GM12878 (cell line): Measurements from ENCODE around the gene DYNC1I1. TPM values are rescaled to one million over a fixed set of nuclear protein-coding genes. Genes with fewer than 3 reads are reported as not detected.

Experiments used
- ATAC-seq: fragments of 200-7000 bp; cut with Tn5 transposase; 3 replicates; pipeline ENCODE4 v1.9.1; 2020; ENCODE audit warnings: mild to moderate bottlenecking, moderate library complexity
- BruUV-seq: library from RNA; stranded (reverse); fragments of 400-500 nt; replicated peaks from 2 replicates; lab custom pipeline; 2021; lab: Mats Ljungman, UMichigan
- CTCF ChIA-PET: fragments of 300-600 bp; sonication (Branson Sonifier 250); formaldehyde crosslinking; extraction: SDS; loops from one replicate; lab custom pipeline; 2021; ENCODE audit warnings: inconsistent platforms; lab: Yijun Ruan, JAX
- POLR2A ChIA-PET: fragments of 350-600 bp; formaldehyde crosslinking; extraction: SDS; loops from one replicate; lab custom pipeline; 2021; ENCODE audit warnings: inconsistent platforms; lab: Charles Lee
- RAD21 ChIA-PET: fragments of 300-600 bp; sonication (Branson Sonifier 250); formaldehyde crosslinking; loops from one replicate; lab custom pipeline; 2023; ENCODE audit warnings: antibody characterized with exemption; ENCODE audit not compliant: unreplicated experiment; lab: Charles Lee
- SMC1A ChIA-PET: fragments of 300-600 bp; sonication (Branson Sonifier 250); formaldehyde crosslinking; loops from one replicate; lab custom pipeline; 2023; ENCODE audit not compliant: unreplicated experiment, uncharacterized antibody; lab: Charles Lee
- DNase-seq: peaks from one replicate; pipeline ENCODE4 v3.0.0-alpha.2; 2011; ENCODE audit warnings: low read depth, low spot score
- FAIRE-seq: peaks from 3 replicates; lab custom pipeline; 2011; peaks lifted over from hg19 to GRCh38; lab: Jason Lieb, UNC
- H2AFZ ChIP-seq: 2 replicates; pipeline ENCODE4 v1.6.0; 2011; ENCODE audit warnings: low read depth, low read length, control low read depth; ENCODE audit not compliant: control insufficient read depth
- H3K27ac ChIP-seq: 2 replicates; pipeline ENCODE4 v1.5.1; 2011; ENCODE audit warnings: control low read depth; ENCODE audit not compliant: control insufficient read depth, insufficient read depth
- H3K27me3 ChIP-seq, 2 experiments: replicated peaks in 1 of 2; 2 replicates each; pipeline versions ENCODE4 v1.6.0 to v1.6.1; 2011; ENCODE audit warnings: low read length in 1 of 2; ENCODE audit not compliant: control insufficient read depth in 2 of 2, insufficient read depth in 2 of 2
- H3K36me3 ChIP-seq, 2 experiments: 2 replicates each; pipeline ENCODE4 v1.5.1; 2011; ENCODE audit warnings: low read length in 1 of 2; ENCODE audit not compliant: control insufficient read depth in 2 of 2, insufficient read depth in 2 of 2
- H3K4me1 ChIP-seq: 2 replicates; pipeline ENCODE4 v1.6.1; 2011; ENCODE audit warnings: mild to moderate bottlenecking, low read length, moderate library complexity, mixed read lengths; ENCODE audit not compliant: control insufficient read depth, insufficient read depth
- H3K4me2 ChIP-seq: 2 replicates; pipeline ENCODE4 v1.6.0; 2011; ENCODE audit warnings: control low read depth; ENCODE audit not compliant: control insufficient read depth, insufficient read depth
- H3K4me3 ChIP-seq: fragments of 200-600 bp; sonication (generic); 2 replicates; pipeline ENCODE4 v1.5.1; 2016
- H3K79me2 ChIP-seq: 2 replicates; pipeline ENCODE4 v1.6.0; 2011; ENCODE audit warnings: low read length; ENCODE audit not compliant: control insufficient read depth, insufficient read depth
- H3K9ac ChIP-seq: 2 replicates; pipeline ENCODE4 v1.8.0; 2011; ENCODE audit warnings: low read length, control low read depth, mixed read lengths; ENCODE audit not compliant: control insufficient read depth, insufficient read depth
- H3K9me3 ChIP-seq: replicated peaks from 3 replicates; pipeline ENCODE4 v1.5.1; 2011; ENCODE audit warnings: mild to moderate bottlenecking, low read length; ENCODE audit not compliant: control insufficient read depth, insufficient read depth
- H4K20me1 ChIP-seq: 2 replicates; pipeline ENCODE4 v1.6.0; 2011; ENCODE audit not compliant: control insufficient read depth, insufficient read depth
- BHLHE40 ChIP-seq, 2 experiments: fragments of 450-650 bp in 1 of 2; IDR thresholded peaks; 2 replicates each; pipeline ENCODE4 v1.6.1; 2011 to 2017; ENCODE audit warnings: low read depth in 2 of 2, borderline replicate concordance in 1 of 2, improper control_type of control experiment in 1 of 2, low read length in 1 of 2, mild to moderate bottlenecking in 1 of 2
- CHD2 ChIP-seq: IDR thresholded peaks from 2 replicates; pipeline ENCODE4 v1.6.1; 2011; ENCODE audit warnings: low read depth, low read length, improper control_type of control experiment, borderline replicate concordance
- GABPA ChIP-seq: IDR thresholded peaks from 2 replicates; pipeline ENCODE4 v1.6.1; 2014; ENCODE audit warnings: antibody characterized with exemption, low read depth, mild to moderate bottlenecking, inconsistent platforms
- HCFC1 ChIP-seq: fragments of 150-350 bp; IDR thresholded peaks from 2 replicates; pipeline ENCODE4 v1.6.1; 2014; ENCODE audit warnings: low read length
- HDGF ChIP-seq: fragments of 450-650 bp; IDR thresholded peaks from 2 replicates; pipeline ENCODE4 v1.6.1; 2016; ENCODE audit warnings: antibody characterized with exemption
- IRF3 ChIP-seq: fragments of 450-650 bp; IDR thresholded peaks from 2 replicates; pipeline ENCODE4 v1.6.1; 2014; ENCODE audit warnings: mild to moderate bottlenecking
- POU2F2 ChIP-seq: IDR thresholded peaks from 3 replicates; pipeline ENCODE4 v1.6.1; 2011; ENCODE audit warnings: low read depth, mild to moderate bottlenecking, low read length, borderline replicate concordance
- SMAD1 ChIP-seq: fragments of 450-650 bp; IDR thresholded peaks from 2 replicates; pipeline ENCODE4 v1.6.1; 2018; ENCODE audit warnings: mild to moderate bottlenecking, low read depth; ENCODE audit not compliant: partially characterized antibody
- SP1 ChIP-seq: IDR thresholded peaks from one replicate; pipeline ENCODE4 v1.6.1; 2011; ENCODE audit warnings: low read depth, low read length
- TCF7 ChIP-seq: IDR thresholded peaks from 2 replicates; pipeline ENCODE4 v1.6.1; 2014; ENCODE audit warnings: antibody characterized with exemption, borderline replicate concordance
- ZBTB11 ChIP-seq: fragments of 450-650 bp; formaldehyde crosslinking; IDR thresholded peaks from 2 replicates; pipeline ENCODE4 v1.5.0; 2022; ENCODE audit warnings: mild to moderate bottlenecking, missing genetic modification characterization
- ZZZ3 ChIP-seq: IDR thresholded peaks from 2 replicates; pipeline ENCODE4 v1.6.1; 2011; ENCODE audit warnings: low read depth; ENCODE audit not compliant: control insufficient read depth, insufficient read length
- in situ Hi-C: fragments of 300-500 bp; cut with MboI; formaldehyde crosslinking; loops from 9 replicates; pipeline ENCODE4 v1.14.3; 2018; ENCODE audit warnings: mixed read lengths
- intact Hi-C: fragments of 100-400 bp; cut with micrococcal nuclease; formaldehyde crosslinking; loops from one replicate; pipeline ENCODE4 v1.14.2; 2022; ENCODE audit not compliant: unreplicated experiment
- polyA plus RNA-seq, 11 experiments: library from polyadenylated mRNA; depleted of rRNA in 4 of 11; unstranded in 6 of 11; stranded (reverse) in 5 of 11; fragments of >200 nt; fragmentation: Nextera tagmentation in 4 of 11; fragmentation: Illumina TruSeq in 1 of 11; extraction: Ambion mirVana in 4 of 11; extraction: Trizol in 1 of 11; gene quantifications; 1 replicate in 1 of 11; 2 replicates in 10 of 11; pipeline versions ENCODE4 v1.2.1 to v1.2.3, GENCODE V29; 2011 to 2016; ENCODE audit warnings: inconsistent platforms in 2 of 11, missing spikeins in 2 of 11, low read depth in 1 of 11
- total RNA-seq, 4 experiments: library from RNA; depleted of rRNA in 3 of 4; stranded (reverse); fragments of >200 nt in 3 of 4; fragmentation: Illumina TruSeq in 1 of 4; extraction: Trizol in 1 of 4; gene quantifications; 2 replicates each; pipeline versions ENCODE4 v1.2.1 to v1.2.3, GENCODE V29; 2013 to 2021

The DYNC1I1 gene
- total and polyA plus RNA-seq, 10 of the 15 experiments (the other 5 are each of a cell fraction or from before 2014, with no cell fraction given), result 0.05 to 0.91 (median 0.14) TPM; not detected in 3

- no peak for TF ChIP-seq TCF7
Measured at GRCh38 chr7:95952851-95953250, 180.5 kb downstream of the DYNC1I1 start (continued).

GRCh38 chr7:95955748-95956147 is 183.4 kb downstream of the DYNC1I1 start:
- ChIA-PET CTCF (interaction anchor here (1.4 kb wide), 1 partner anchor 33 kb away, joined by 3 read pairs; no protein-coding TSS in a partner anchor), SMC1A (no interaction called here), RAD21 (no interaction called here), POLR2A (interaction anchor here (0.6 kb wide), 1 partner anchor 426 kb away, joined by 6 read pairs; no protein-coding TSS in a partner anchor)
- H3K27me3 ChIP-seq, result no peaks in the 10 kb centered on the region
- no TSS peak for BruUV-seq
- DNase-seq (no peak), FAIRE-seq (no peak), ATAC-seq (no peak)
- no peak overlapping the region for H3K4me3 ChIP-seq
- H3K4me2 ChIP-seq, result no peak overlapping the region
- H3K9me3 ChIP-seq, result no peaks in the 10 kb centered on the region
- H3K79me2 ChIP-seq, result no peaks in the 10 kb centered on the region
- H3K9ac ChIP-seq, result no peak overlapping the region
- TF ChIP-seq ZZZ3, result no peak
- no peak for TF ChIP-seq HDGF
- TF ChIP-seq SMAD1, result no peak
- TF ChIP-seq BHLHE40 (IDR thresholded peaks at IDR 0.05; ENCODE audit: borderline replicate concordance in 1 of 2, low read depth in 2 of 2, low read length in 1 of 2), result no peak
- TF ChIP-seq GABPA, result no peak
- TF ChIP-seq HCFC1, result no peak
- no peak for TF ChIP-seq CHD2
- no peak for TF ChIP-seq ZBTB11
- no peak for TF ChIP-seq POU2F2
- no peak for TF ChIP-seq SP1
- no peak for TF ChIP-seq IRF3
- H4K20me1 ChIP-seq, result no peaks in the 10 kb centered on the region
- intact Hi-C loops (no loop called here), in situ Hi-C loops (no loop called here)
- H3K4me1 ChIP-seq, result no peaks in the 10 kb centered on the region
- no peak overlapping the region for H2AFZ ChIP-seq
- no peaks in the 10 kb centered on the region for H3K36me3 ChIP-seq
- no peak overlapping the region for H3K27ac ChIP-seq
